Brain pericyte (primary cell): ENCODE results near the gene GRPEL1.

Source experiments
- DNase-seq: peaks from one replicate; pipeline ENCODE4 v3.0.0-alpha.2; 2012; ENCODE audit warnings: low read depth, low spot score

GRPEL1 gene

DNA sequence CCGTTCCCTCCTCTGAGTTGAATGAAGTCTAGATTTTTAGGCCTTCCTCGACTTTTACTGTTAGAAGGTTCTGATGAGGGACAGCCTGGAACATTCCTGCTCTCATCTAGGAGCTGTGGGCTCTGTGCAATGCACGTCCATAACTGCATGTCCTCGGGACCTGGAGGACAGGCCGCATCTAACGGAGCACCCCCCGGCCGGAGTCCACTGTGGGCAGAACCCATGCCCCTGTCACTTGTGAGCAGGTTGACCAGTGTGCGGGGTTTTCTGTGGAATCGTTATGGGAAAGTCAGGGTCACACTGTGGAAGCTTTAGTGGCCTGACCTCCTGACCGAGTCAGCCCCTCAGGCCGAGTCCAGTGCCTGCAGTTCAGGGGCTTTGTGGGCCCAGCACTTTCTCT is 44.0 kb downstream of the GRPEL1 start:
- no peak for DNase-seq

DNA sequence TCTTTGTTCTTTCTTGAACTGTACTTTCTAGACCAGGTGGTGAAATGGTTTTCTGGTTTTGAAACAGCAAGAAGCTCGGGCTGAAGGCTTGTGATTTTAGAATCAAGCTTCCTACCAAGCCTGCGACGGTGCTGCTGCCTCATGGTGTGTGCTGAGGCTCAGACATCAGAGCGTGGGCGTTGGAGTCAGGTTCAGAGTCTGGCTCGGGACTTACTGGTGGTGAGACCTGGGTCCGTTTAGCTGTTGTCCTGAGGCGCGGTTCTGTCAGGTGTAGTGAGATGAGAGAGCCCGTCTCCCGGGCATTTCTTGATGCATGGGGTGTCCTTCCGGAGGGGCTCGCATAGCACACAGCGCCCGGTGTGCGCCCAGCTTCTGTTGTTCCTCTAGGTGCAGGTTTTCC is 44.4 kb downstream of the GRPEL1 start:
- DNase-seq, result no peak

DNA sequence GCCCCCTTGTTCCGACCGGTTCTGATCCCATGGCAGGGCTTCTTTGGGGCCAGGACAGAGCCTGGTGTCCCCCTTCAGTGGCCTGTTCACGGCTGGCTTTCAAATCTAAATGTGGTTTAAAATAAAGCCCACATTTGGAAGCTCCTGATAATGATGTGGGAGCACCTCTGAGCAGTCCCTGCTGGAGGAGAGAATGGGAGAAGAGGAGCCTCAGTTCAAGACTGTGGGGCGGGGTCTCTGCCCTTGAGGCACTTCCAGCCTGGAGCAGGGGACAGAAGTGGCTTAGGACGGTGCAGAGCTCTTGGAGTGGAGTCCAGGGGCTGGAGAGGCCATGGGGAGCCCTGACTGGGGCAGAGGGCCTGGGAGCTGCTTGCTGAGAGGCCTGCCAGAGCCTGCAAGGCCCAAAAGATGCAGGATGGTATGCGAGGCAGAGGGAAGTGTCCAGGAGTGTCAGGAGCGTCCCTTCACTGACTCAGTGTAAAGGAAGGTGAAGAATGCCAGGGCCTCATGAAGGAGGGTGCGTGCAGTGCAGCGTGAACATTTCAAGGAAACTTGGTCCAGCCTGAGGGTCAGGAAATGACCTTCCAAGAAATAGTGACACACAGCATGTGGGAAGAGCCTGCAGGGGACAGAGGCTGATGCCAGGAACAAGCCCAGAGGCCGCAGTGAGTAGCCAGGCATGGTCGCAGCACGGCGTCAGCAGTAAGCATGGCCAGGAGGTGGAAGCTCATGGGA is 45.8 kb downstream of the GRPEL1 start:
- DNase-seq, result no peak

DNA sequence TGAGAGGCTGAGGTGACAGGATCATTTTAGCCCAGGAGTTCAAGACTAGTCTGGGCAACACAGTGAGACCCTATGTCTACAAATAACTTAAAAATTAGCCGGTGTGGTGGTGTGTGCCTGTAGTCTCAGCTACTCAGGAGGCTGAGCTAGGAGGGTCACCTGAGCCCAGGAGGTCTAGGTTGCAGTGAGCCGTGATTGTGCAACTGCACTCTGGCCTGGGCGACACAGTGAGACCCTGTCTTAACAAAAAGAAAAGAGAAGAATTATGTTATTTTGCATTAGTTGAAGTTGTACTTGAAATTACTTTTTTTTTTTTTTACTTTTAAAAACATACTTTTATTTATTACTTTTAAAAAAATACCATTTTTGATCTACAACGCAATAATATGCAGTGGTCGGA is 46.5 kb downstream of the GRPEL1 start:
- no peak for DNase-seq

DNA sequence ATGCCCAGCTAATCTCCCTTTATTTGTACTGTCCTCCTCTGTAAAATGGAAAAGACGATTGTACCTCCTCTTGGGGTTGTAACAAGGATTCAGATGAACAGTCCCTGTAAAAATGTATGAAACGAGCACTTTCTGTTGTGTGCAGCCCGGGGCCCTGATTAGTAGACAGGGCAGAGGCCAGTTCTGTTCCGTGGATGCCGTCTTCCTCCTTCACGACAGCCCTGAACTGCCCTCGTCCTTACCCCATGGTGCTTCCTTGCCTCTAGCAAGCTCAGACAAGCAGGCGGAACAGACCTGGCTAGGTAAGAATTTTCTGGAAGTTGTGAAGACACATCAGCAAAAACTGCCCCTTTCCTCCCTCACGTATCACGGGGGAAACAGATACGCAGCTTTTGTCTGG is 47.0 kb downstream of the GRPEL1 start:
- DNase-seq, result no peak

DNA sequence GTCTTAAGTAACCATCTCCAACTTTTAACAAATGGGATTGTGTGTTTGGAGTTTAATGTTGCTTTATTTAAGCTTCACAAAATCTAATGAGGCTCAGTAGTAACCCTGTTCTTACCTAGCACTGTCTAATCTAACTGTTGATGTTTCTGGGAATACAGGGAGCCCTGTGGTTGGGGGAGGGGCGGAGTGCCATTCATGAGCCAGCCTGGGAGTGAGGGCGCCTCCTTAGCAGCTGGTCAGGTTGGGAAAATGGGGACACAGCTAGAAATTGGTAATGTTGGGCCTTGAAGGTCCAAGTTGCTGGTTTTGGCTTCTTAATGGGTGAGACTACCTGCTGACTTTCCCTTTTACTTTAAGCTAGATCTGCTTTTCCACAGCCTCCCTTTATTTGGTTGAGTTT is 47.6 kb downstream of the GRPEL1 start:
- no peak for DNase-seq

DNA sequence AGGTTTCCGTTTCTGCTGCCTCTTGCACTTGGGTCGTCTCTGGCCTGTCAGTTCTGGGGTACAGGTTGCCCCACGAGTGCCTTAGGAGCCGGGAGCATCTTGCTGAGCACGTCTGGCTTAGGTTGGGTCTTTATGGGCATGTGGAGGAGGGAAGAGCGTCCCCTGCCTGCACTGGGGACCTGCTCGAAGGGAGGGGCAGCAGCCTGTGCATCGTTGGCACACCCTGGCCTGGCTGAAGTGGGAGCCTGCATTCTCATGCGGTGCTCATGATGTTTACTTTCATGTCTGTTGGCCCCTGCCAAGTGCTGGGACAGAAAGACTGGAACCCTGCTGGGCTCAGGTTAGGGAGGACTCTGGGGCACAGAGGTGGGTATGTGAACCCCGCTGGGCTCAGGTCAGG is 48.5 kb downstream of the GRPEL1 start:
- no peak for DNase-seq

DNA sequence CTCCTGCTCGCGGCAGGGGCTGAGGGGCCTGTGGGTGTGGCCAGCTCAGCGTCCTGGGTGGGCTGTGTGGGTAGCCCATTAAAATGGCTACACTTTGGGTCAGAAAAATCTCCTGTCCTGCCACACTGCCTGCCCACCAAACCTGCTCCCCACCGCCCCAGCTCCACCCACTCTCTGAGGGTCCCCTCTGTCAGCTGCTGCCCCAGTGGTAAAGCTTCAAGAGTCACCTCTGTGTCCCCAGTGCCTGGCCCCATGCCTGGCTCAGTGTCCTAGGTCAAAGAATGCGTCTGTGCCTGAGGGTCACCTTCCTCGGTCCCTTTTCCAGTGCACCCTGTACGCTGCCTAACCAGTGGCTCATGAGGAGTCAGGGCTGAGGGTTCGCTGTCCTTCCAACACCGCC is 49.6 kb downstream of the GRPEL1 start:
- DNase-seq, result no peak

DNA sequence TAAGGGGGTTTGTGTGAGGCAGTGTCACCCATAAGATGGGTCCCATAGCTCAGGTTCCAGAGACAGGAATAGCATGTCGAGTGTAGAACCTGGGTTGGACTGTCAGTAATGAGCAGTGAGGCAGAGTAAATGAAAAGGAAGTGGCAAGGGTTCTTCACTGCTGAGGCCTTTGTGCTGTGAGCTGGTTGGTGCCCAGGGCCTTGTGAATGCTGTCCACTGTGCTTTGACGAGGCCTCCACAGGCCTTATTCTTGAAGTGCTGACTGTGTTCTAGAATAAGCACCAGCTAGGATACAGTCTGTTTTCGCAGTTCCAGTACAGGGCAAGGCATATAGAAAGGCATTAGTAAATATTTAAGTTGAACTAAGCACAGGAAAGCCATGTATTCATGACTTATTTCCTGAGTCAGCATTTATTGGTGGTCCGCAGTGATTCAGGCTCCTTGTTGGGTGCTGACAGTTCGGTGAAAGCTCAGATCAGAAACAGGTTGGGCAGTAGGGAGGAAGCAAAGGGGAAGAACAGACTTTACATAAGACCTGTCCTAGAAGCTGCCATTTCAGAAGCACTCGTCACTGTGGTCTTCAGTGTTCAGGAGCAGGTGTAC is 50.3 kb downstream of the GRPEL1 start:
- no peak for DNase-seq

DNA sequence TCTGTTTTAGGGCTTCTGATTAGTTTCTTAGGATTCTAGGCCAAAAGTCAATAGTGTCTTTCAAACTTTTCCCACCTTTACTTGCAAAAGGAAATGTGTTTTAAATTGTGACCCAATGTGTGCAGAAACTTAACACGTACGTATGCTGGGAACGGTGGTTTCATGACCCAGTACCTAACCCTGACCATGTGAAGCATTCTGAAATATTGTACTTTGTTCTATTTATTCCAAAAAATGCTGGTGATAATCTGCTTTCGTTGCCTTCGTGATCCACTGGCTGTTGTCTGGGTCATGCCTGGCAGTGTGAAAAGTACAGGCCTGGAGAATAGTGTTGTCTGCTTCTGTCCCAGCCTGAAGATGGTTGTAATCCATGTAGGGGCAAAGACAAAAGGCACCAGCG is 51.4 kb downstream of the GRPEL1 start:
- DNase-seq, result no peak

DNA sequence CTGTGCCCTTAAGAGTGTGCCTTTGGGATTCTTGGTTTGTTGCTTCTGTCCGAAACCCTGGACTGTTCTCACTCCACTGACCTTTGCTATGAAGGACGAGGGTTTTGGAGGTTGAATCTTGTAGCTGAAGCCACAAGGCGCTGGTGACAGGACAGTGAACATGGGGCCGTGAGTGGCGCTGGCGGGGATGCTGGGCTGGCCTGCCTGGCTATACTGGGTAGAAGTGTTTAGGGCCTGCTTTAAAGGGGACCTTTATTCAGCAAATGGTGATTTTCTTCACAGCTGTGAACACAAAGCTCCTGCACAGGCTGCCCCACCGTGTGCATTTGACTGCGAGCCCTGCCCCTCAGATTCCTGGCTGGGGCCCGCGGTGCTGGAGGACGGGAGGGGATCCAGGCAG is 51.8 kb downstream of the GRPEL1 start:
- no peak for DNase-seq

DNA sequence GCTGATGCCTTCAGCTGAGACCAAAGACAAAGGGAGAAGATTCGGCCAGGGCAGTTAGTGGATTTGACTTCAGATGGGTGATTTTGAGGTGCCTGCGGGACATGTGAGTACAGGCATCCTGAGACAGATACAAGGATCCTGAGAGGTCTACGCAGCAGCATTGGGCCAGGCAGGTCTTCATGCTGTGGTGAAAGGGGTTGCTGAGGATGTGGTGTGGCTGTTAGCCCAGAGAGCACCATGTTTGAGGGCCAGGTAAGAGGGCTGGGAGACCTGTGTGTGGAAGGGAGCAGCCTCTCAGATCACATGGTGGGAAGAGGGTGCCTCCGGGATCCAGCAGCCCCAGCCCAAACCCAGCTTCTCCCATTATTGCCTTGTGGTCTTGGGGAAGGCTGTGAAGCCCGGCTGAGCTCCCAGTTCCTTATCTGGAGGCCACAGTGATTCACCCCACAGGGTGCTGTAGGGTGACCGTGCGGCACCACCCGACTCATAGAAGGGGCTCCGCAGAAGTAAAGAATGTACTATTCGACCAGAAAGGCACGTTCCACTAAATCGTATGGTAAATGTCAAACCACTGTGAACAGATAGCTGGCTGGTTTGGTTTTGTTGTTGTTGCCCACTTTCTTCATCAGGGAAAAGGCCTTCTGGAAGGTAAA is 52.4 kb downstream of the GRPEL1 start:
- no peak for DNase-seq

DNA sequence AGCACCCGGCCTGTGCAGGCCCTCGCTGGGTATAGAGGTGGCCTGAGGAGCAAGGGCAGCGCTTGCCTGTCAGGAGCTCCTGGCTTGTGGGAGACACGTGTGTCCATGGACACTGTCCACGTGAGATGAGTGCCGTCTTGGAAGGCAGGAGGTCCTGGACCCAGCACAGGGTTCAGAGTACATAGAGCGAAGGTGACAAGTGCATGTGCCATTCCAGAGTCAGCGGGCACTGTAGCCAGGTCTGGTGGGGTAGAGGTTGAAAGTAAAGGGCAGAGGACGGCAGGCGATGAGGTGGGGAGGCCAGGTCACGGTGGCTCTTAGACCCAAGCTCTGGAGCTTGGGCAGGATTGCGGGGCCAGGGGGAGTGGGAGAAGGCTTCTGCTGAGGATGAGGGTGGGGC is 53.0 kb downstream of the GRPEL1 start:
- DNase-seq, result no peak

DNA sequence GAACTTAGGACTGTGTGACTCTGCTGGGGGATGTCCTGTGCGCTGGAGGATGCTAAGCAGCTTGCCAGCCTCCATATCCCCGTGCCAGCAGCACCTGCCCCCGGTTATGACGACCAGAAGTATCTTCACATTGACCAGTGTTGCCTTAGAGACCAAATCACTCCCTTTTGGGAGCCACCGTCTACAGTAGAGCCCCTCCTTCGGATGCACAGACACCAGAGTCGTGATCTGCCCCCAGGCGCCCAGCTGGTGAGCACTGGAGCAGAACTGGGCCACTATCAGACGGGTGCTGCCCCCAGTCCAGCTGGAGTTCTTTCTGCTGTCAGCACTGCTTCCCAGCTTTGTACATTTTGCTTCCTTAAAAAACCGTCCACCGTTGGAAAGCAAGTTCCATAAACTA is 54.7 kb downstream of the GRPEL1 start:
- DNase-seq, result no peak

DNA sequence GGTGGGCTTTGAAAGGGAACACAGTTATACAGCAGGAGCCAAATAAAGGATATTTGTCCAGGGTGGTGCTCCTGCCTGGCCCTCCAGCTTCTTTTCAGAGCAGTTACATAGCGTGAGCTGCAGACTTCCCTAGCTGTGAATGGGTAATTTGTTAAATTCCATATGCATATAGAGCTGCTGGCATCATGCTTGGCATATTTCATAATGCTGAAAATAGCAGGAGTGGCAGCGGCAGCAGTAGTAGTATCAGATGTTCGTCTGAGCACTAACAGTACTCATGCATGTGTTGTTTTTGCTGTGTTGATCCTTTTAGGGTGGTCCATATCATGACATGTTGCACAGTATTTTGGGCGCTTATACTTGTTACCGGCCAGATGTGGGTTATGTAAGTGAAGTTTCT is 58.3 kb downstream of the GRPEL1 start:
- DNase-seq, result no peak
